NCI-H1092 treated with DMSO at 0.1 percent for 48 hours (cell line): Measurements from ENCODE around the gene MAP3K6.

ENCODE experiments used
- DNase-seq: peaks from one replicate; lab custom pipeline; 2025; lab: John Stamatoyannopoulos, UW

MAP3K6 gene

GRCh38 chr1:27356619-27357280 is 10.0 kb downstream of the MAP3K6 start:
- no peak for DNase-seq

DNA sequence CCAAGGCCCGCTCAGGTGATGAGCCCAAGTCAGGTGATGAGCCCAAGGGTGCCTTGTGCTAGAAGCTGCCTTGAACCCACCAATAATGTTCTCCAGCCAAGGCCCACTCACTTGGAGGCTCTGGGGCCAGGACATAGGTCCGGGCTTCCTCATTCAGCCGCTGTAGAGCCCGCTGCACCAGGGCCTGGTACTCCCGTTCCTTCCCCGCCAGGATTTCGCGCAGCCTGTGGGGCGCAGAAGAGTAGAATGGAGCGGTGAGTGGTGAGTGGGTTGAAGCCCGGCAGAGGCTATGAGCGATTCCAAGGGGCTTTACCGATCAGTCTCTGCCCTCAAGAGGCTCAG is 10.5 kb downstream of the MAP3K6 start:
- DNase-seq: no peak

GRCh38 chr1:27355683-27356082 is 11.1 kb downstream of the MAP3K6 start:
- no peak for DNase-seq

GRCh38 chr1:27353629-27354028 is 13.1 kb downstream of the MAP3K6 start:
- DNase-seq: no peak

DNA sequence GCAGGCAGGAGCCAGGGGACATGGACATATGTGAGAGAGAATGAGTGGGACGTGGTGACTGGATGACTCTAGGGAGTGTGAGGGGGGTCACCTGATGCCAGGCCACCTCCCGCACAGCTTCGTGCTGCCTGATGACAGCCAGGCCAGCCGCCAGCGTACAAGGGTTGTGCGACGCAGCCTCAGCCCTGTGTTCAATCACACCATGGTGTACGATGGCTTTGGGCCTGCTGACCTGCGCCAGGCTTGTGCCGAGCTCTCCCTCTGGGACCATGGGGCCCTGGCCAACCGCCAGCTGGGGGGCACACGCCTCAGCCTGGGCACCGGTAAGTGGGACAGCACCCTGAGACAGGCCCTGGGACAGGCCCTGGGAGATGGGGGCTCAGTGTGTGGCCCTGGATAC is 13.6 kb downstream of the MAP3K6 start:
- DNase-seq: no peak

- no peak for DNase-seq
Observed at GRCh38 chr1:27351541-27352107, 15.1 kb downstream of the MAP3K6 start.

- DNase-seq: no peak
Observed at GRCh38 chr1:27350663-27351540, 15.9 kb downstream of the MAP3K6 start.

DNA sequence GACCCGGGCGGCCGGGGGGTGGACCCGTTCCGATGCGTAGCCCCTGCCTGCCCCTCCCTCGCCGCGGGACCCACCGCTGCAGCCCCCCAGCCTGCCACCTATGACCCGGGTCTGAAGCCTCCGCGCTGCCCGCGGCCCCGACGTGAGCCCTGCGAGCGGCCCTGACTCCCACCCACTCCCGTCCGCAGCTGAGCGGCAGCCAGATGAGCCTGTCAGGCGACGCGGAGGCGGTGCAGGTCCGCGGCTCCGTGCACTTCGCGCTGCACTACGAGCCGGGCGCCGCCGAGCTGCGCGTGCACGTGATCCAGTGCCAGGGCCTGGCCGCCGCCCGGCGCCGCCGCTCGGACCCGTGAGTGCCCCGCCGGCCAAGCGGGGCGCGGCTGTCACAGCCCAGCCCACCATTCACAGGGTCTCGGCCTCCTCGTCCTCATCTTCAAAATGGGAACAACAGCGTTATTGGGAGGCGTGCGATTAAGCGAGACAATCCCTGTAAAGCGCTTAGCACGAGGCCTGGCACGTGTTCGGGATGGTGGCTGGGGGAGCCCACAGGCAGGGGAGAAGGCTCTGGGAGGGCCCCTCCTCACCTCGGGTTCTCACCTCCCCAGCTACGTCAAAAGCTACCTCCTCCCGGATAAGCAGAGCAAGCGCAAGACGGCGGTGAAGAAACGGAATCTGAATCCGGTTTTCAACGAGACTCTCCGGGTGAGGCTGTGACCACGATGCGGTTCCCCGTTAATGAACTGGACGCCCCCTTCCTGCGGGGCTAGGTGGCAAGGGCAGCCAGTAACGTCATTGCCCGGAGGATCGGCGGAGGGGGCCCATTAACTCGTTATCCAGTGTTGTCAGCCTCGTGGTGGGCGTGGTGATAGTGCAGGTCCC is 16.7 kb downstream of the MAP3K6 start:
- DNase-seq: peak; percentile 72

- peak; percentile 66 for DNase-seq
Observed at GRCh38 chr1:27348861-27349783, 17.6 kb downstream of the MAP3K6 start.

GRCh38 chr1:27346991-27347624 is 19.7 kb downstream of the MAP3K6 start:
- DNase-seq: no peak

DNA sequence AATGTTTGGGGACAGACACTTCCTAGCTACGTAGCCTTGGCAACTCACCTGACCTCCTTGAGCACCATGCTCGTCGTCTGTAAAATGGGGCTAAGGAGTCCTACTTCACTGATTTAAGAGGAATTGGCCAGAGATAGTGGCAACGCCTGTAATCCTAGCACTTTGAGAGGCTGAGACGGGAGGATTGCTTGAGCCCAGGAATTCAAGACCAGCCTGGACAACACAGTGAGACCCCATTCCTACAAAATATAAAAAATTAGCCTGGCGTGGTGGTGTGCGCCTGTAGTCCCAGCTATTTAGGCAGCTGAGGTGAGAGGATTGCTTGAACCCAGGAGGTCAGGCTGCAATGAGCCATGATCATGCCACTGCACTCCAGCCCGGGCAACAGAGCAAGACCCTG is 20.4 kb downstream of the MAP3K6 start:
- no peak for DNase-seq

DNA sequence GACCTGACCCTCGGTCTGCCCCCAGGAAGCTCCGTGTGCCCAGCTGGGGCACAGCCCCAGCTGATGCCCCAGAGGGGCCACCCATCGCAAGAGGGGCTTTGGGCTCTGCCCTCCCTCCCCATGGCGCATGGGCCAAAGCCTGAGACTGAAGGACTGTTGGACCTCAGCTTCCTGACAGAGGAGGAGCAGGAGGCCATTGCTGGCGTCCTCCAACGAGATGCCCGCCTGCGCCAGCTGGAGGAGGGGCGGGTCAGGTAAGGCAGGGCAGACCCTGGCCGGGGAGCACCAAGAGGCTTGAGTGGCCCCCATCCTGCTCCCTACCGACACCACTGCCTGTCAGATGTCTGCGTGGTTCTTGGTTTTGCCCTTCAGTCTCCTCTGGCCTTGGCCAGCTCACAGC is 21.5 kb downstream of the MAP3K6 start:
- DNase-seq: no peak

DNA sequence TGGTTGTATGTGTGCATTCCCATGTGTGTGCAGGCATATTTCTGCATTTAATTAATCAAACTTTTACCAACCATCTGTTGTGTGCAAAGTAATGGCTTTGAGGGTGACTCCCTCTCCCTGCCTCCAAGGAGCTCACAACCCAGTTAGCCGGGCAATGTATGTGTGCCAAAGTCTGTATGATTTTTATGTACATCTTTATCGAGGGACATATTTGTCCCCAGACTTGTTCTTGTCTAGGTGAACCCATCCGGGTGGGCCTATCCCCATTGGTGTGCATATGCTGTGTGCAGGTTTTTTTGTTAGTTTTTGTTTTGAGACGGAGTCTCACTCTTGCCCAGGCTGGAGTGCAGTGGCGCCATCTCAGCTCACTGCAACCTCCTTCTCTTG is 23.1 kb downstream of the MAP3K6 start:
- no peak for DNase-seq

DNA sequence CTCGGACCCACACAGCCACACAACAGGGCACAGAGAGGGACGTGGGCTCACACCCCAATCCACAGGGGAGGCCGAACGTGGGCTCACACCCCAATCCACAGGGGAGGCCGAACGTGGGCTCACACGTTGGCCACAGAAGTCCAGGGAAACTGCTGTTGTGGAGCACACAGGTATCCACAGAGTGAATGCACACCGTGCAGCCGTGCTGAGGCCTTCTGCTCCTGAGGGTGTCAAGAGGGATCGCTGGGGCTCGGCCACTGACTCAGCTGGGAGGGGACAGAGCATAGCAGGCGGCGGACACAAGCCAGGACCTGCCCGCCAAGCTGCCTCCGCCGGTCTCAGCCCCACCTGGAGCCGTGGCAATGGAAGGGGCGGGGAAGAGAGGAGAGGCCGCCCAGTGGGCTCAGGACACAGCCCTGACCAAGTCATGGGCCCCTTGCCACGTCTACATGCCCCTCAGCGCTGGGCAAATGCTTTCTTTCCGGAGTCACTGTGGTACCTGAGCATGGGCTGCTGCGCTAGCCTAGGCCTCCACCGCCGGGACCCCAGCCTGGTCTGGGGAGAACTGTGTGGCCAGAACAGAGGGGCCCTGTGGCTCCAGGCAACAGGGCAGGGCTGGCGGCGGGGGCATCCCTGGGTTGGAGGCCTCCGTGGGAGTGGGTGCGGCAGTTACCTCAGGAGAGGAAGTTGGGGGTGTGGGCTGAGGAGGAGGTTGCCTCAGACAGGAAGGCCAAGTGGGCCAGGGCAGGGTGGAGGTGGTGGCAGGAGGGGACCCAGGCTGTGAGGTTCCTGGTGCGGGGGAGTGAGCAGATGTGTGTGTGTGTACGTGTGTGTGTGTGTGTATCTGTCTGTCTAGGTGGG is 23.8 kb downstream of the MAP3K6 start:
- DNase-seq: no peak

DNA sequence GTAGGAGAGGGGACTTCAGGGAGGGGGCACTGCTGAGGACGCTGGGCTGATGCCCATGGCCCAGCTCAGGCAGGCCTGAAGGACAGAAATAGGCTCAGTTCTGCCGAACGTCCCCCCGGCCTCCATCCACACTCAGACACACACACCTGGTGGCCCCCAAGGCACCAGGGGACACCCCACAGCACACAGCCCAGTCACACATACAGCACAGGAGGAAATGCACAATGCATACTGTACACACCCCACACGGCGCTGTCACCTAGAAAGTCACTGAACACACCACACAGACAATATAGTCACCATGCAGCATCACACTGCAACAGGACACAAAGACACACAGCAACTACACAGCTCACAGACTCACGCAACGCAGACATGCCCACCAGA is 24.4 kb downstream of the MAP3K6 start:
- DNase-seq: no peak

DNA sequence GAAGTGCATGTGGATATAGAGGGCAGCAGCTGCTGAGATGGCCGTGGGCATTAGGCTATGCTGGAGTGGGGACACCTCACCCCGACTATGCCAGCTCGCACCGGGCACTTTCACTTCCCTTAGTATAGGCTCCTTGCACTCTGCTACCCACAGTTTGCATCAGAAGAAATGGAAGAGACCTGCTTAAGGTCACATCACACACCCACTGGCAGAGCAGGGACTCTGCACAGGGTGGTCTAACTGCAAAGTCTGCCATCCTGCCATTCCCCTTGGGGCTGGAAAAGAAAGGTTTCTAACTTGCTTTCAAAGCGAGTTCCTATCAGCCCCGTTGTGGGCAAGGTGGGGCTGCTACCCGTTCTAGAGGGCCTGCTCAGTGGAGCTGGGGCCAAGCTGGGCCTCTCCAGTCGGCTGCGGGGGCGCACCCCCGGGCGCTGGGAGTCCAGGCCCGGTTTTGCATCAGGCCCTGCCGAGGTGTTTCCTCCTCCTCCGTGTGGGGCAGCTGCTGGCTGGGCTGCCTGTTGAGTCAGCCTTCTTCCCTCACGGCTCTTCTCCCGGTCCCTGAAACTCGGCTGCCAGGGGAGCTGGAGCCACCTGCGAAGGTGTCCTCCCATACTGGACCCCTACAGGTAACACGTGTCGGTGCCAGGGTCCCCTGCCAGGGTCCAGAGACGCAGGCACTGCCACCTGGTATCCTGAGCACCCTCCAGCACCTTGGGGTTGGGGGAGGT is 25.1 kb downstream of the MAP3K6 start, which contains the start of gene SYTL1:
SYTL1 (plus strand) TSS at position 498 of the 728 bp plus-strand sequence. CDS start 3,313 bp downstream, outside the sequence.
- no peak for DNase-seq

DNA sequence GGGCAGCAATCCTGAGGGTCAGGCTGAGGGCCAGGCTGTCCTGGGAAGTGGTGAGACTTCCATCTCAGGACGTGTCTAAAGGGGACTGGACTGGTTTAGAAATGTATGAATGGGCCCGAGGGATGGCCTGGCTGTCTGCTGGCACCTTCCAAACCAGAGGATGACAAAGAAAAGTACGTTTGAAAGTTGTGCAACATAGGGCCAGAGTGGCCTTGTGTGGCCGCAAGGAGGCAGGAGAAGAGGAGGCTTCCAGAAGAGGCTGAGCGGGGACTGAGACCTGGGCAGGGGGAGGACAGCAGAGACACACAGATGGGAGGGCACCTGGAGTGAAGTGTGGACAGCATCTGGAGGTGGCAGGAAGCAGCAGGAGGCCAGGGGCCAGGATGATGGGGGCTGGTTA is 27.5 kb downstream of the MAP3K6 start:
- no peak for DNase-seq

DNA sequence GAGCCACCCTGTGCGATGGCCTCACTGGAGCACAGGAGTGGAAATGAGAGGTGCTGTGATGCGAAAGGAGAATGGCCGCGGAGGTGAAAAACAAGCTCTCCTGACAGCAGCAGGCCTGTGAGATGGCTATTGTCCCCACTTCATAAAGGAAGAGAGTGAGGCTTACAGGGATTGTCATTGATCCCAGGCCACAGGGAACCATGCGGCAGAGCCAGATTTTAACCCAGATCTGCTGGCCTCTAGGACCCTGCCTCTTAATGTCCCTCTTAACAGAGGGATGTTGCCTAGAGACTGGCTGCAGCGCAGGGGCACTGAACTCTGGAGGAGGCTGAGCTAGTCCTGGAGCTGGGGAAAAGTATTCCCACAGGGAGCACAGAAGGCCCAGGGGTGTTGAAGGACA is 28.0 kb downstream of the MAP3K6 start:
- no peak for DNase-seq

DNA sequence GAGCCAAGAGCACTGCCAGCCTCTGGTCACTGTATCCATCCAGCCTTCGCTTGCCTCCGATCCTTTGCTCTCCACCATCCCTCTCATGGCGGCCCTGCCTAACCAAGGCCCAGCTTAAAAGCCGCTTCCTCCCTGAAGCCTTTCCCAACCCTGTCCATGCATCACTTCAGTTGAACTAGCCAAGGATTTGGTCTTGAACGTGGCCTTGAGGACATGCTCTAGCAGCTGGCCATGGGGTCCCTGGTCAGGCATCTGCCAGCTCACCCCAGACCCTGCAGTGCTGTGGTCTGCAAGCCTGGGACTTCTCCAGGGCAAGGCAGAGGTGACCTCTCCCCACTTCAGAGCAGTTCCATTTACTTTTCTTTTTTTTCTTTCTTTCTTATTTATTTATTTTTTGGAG is 30.0 kb downstream of the MAP3K6 start:
- no peak for DNase-seq
